B cell (primary cell): ENCODE measurements around the gene TSC2.

Source experiments
- CTCF ChIP-seq: fragments of 200-600 bp; IDR thresholded peaks from one replicate; pipeline ENCODE4 v1.8.0; 2022; ENCODE audit warnings: antibody characterized with exemption, mild to moderate bottlenecking
- EZH2 ChIP-seq: IDR thresholded peaks from 2 replicates; pipeline ENCODE4 v1.6.1; 2012; ENCODE audit warnings: borderline replicate concordance, low read depth, mild to moderate bottlenecking, moderate library complexity, low read length; ENCODE audit not compliant: insufficient read depth, poor library complexity, severe bottlenecking

- TF ChIP-seq CTCF, result no peak
- no peak for TF ChIP-seq EZH2
Observed at GRCh38 chr16:2053211-2053610, 5.4 kb downstream of the TSC2 start.
